ENCODE results near the gene USP17L28. TPM values are rescaled to one million over a fixed set of nuclear protein-coding genes. Genes with fewer than 3 reads are reported as not detected.

USP17L28 gene
- total and polyA plus RNA-seq, 2 of the 8 experiments (the other 6 are each of a cell fraction or from before 2014, with no cell fraction given) = not detected

DNA sequence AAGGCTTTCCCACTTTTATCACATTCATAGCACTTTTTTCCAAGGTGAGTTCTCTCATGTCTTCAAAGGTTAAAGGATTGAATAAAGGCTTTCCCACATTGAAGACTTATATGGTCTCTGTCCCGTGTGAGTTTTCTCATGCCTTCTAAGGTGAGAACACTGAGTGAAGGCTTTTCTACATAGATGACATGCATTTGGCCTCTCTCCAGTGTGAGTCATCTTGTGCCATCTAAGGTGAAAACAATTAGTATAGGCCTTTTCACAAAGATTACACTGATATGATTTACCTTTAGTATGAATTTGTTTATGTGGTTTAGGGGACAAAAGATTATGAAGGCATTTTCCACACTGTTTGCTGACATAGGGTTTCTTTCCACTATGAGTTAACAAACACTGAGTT, 35.4 kb downstream of the USP17L28 start:
- Histone ChIP-seq H3K4me3 (ENCODE audit: extremely low read depth in 1 of 4, insufficient read depth in 2 of 4, low read depth in 3 of 4, low read length in 4 of 4) (no peak overlapping the region), H3K27me3 (replicated peaks in 1 of 4; ENCODE audit: control insufficient read depth in 3 of 4, extremely low read depth in 1 of 4, insufficient read depth in 3 of 4, low read length in 3 of 4) (no peaks in the 10 kb centered on the region), H3K9ac (replicated peaks in 1 of 4; ENCODE audit: extremely low read depth in 1 of 4, low read depth in 3 of 4, low read length in 3 of 4) (no peak overlapping the region), H3K27ac (ENCODE audit: low read depth, low read length) (no peak overlapping the region), H3K79me1 (ENCODE audit: low read depth, low read length) (no peaks in the 10 kb centered on the region), H2BK5ac (ENCODE audit: low read depth, low read length) (no peak overlapping the region), H3K4ac (replicated peaks; ENCODE audit: insufficient read length, low read depth, low read length) (no peak overlapping the region), H3K4me2 (ENCODE audit: insufficient read depth in 1 of 2, low read depth in 2 of 2, low read length in 2 of 2) (no peak overlapping the region), H2BK120ac (replicated peaks; ENCODE audit: low read depth, low read length) (no peak overlapping the region), H2BK15ac (ENCODE audit: low read length) (no peak overlapping the region), H3K9me3 (ENCODE audit: insufficient read depth in 2 of 2, low read depth in 1 of 2, low read length in 1 of 2) (peaks cover under 1 to 32% of the 10 kb centered on the region in 2 experiments; a peak in 3 of 4 replicates), H3K56ac (replicated peaks; ENCODE audit: insufficient read length, low read depth, low read length) (no peak overlapping the region), H3K36me3 (ENCODE audit: control insufficient read depth in 2 of 4, insufficient read depth in 4 of 4, low read length in 3 of 4) (no peaks in the 10 kb centered on the region), H3K23ac (ENCODE audit: insufficient read length) (no peak overlapping the region), H2BK12ac (ENCODE audit: low read depth, low read length) (no peak overlapping the region), H3K79me2 (ENCODE audit: control insufficient read depth in 1 of 2, insufficient read depth in 2 of 2, low read length in 2 of 2) (no peaks in the 10 kb centered on the region), H2AFZ (ENCODE audit: low read length) (no peak overlapping the region), H3K4me1 (replicated peaks in 1 of 4; ENCODE audit: control insufficient read depth in 3 of 4, insufficient read depth in 4 of 4, low read length in 3 of 4) (no peaks in the 10 kb centered on the region), H4K20me1 (replicated peaks in 1 of 2; ENCODE audit: control insufficient read depth in 1 of 2, insufficient read depth in 2 of 2, low read length in 2 of 2) (no peaks in the 10 kb centered on the region), H4K5ac (ENCODE audit: insufficient read length, low read depth, low read length) (no peak overlapping the region), H2BK20ac (ENCODE audit: low read length) (no peak overlapping the region), H4K8ac (ENCODE audit: extremely low read depth, insufficient read depth, low read length) (no peak overlapping the region), H3K18ac (ENCODE audit: extremely low read depth, low read length) (no peak overlapping the region), H3K23me2 (ENCODE audit: low read depth, low read length) (no peaks in the 10 kb centered on the region), H4K91ac (replicated peaks; ENCODE audit: insufficient read length, low read length) (no peak overlapping the region), H3K14ac (ENCODE audit: insufficient read length) (no peak overlapping the region), H2AK5ac (ENCODE audit: low read depth, low read length) (no peak overlapping the region)
- CTCF ChIA-PET (ENCODE audit: partially characterized antibody) = no interaction called here
- WGBS, 2 experiments (ENCODE audit: extremely low coverage in 1 of 2, insufficient coverage in 1 of 2, insufficient read length in 1 of 2, insufficient replicate concordance in 2 of 2, low coverage in 1 of 2, low lambda C conversion rate in 2 of 2, missing lambda C conversion rate in 1 of 2) = 95% methylated on average over 1 of the region's 1 CpG; no CpG with 5 or more reads in 1 of the 2 experiments
- POLR2A ChIA-PET (ENCODE audit: partially characterized antibody) = no interaction called here
- DNase-seq (ENCODE audit: low read depth in 1 of 2, low spot score in 2 of 2) (no peak), FAIRE-seq (no peak)
- no peak for TF ChIP-seq BRCA1 (IDR thresholded peaks at IDR 0.05; ENCODE audit: low read depth, low read length)
- no peak for TF ChIP-seq EP300 (IDR thresholded peaks at IDR 0.05; ENCODE audit: borderline replicate concordance in 1 of 2, low read depth in 2 of 2, low read length in 2 of 2)
- no peak for TF ChIP-seq EZH2 (IDR thresholded peaks at IDR 0.05; ENCODE audit: low read depth, low read length, severe bottlenecking)
- no peak for TF ChIP-seq CBX5 (IDR thresholded peaks at IDR 0.05; ENCODE audit: low read depth, low read length)
- no peak for TF ChIP-seq ATF2 (IDR thresholded peaks at IDR 0.05; ENCODE audit: low read length)
- no peak for TF ChIP-seq NANOG (IDR thresholded peaks at IDR 0.05; ENCODE audit: insufficient read depth, low read depth, low read length, poor library complexity, severe bottlenecking)
- no peak for TF ChIP-seq SIRT6 (IDR thresholded peaks at IDR 0.05; ENCODE audit: low read length)
- no peak for TF ChIP-seq HDAC6 (IDR thresholded peaks at IDR 0.05; ENCODE audit: low read depth, low read length)
